Aorta (tissue), 5 donors: ENCODE data around the gene LTO1. TPM values are rescaled to one million over a fixed set of nuclear protein-coding genes. Genes with fewer than 3 reads are reported as not detected.

Source experiments
- ATAC-seq: fragments of 200-7000 bp; cut with Tn5 transposase; one replicate; pipeline ENCODE4 v1.9.1; 2022; ENCODE audit warnings: moderate library complexity; ENCODE audit not compliant: low FRiP score
- DNase-seq, 2 donors: peaks; one replicate each; pipeline ENCODE4 v3.0.0-alpha.2; 2020
- H3K27ac ChIP-seq, 2 donors: one replicate each; pipeline ENCODE4 v1.5.1; 2013; ENCODE audit warnings: low read length in 2 of 2, mild to moderate bottlenecking in 2 of 2, moderate library complexity in 2 of 2, control low read depth in 1 of 2, inconsistent platforms in 1 of 2, low read depth in 1 of 2
- H3K27me3 ChIP-seq, 2 donors: one replicate each; pipeline ENCODE4 v1.6.1; 2013; ENCODE audit warnings: control low read depth in 1 of 2, low read length in 1 of 2, mild to moderate bottlenecking in 1 of 2, moderate library complexity in 1 of 2; ENCODE audit not compliant: insufficient read depth in 2 of 2, control insufficient read depth in 1 of 2
- H3K36me3 ChIP-seq, 2 donors: one replicate each; pipeline ENCODE4 v1.6.1; 2013; ENCODE audit warnings: control low read depth in 1 of 2, low read length in 1 of 2, mild to moderate bottlenecking in 1 of 2; ENCODE audit not compliant: insufficient read depth in 2 of 2, control insufficient read depth in 1 of 2
- H3K4me1 ChIP-seq, 2 donors: one replicate each; pipeline ENCODE4 v1.6.1; 2013; ENCODE audit warnings: low read length in 2 of 2, control low read depth in 1 of 2, mild to moderate bottlenecking in 1 of 2, moderate library complexity in 1 of 2; ENCODE audit not compliant: insufficient read depth in 2 of 2, control insufficient read depth in 1 of 2
- H3K4me3 ChIP-seq, 2 donors: one replicate each; pipeline ENCODE4 v1.5.1; 2013; ENCODE audit warnings: low read length in 2 of 2, control low read depth in 1 of 2, mild to moderate bottlenecking in 1 of 2
- H3K9me3 ChIP-seq: one replicate; pipeline ENCODE4 v1.6.1; 2013; ENCODE audit warnings: mild to moderate bottlenecking, low read length; ENCODE audit not compliant: control insufficient read depth
- WGBS, 2 donors: extraction: QIAGEN DNeasy Blood & Tissue Kit; methylation state at CpG; one replicate each; pipeline ENCODE4 v1.1.7; 2013; 5-methylcytosine and 5-hydroxymethylcytosine counted together
- intact Hi-C, 2 donors: fragments of 100-400 bp; cut with DNase I; formaldehyde crosslinking; loops; one replicate each; pipeline versions ENCODE4 v1.14.2 to v1.15.0; 2022
- polyA plus RNA-seq, 2 donors: library from polyadenylated mRNA; stranded (reverse); fragments of 200-250 nt; gene quantifications; one replicate each; pipeline ENCODE4 v1.2.3, GENCODE V29; 2013
- total RNA-seq, 2 donors: library from RNA; stranded (reverse); fragmentation: NEBNext Ultra II Directional; extraction: Animal tissue kit (Norgen Biotek cat#: 25700); gene quantifications; one replicate each; pipeline ENCODE4 v1.2.1, GENCODE V29; 2021
- donor health status: healthy with polysubstance abuse.
- donor health status: Bipolar disorder and iron deficiency.
- donor health status: DM: no; HTN: no; CAD: no.
- donor health status: DM: no; HTN: no; CAD: no.
- donor health status: DM: yes; HTN: yes; CAD: no.

LTO1 gene
- total and polyA plus RNA-seq, 4 donors, result 4.6 to 34.5 (median 26.6) TPM

DNA sequence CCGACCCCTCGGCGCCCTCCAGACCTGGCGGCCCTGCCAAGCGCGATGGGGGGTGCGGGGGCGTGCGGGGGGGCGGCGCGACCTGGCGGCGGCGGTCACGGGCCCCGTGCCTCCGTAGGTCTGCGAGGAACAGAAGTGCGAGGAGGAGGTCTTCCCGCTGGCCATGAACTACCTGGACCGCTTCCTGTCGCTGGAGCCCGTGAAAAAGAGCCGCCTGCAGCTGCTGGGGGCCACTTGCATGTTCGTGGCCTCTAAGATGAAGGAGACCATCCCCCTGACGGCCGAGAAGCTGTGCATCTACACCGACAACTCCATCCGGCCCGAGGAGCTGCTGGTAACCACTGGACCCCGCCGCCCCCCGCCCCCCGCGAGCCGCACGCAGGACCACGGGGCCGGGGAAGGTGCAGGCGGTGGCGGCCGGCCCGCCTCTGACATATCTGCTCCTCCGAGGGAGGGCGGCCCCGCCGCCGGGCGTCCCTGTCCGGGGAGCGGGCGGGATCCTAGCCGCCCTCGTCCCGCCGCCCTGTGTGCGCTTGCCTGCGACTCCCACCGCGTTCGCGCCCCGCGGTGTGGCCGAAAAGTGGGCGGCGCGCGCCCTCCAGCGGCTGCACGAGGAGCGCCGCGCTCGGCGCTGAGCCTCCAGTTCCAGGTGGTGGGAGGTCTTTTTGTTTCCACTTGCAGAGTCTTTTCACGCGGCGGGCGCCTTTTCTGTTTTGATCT, 32.1 kb downstream of the LTO1 start:
- WGBS, 2 donors, result 0 to 1% methylated on average over 76 to 81 of the region's 81 CpGs
- H3K4me3 ChIP-seq, result peak overlapping the region; percentile 79 to 81
- intact Hi-C loops, result loop anchor here (1.0 to 5.0 kb wide), 6 partner anchors 224 to 542 kb away; no protein-coding TSS in a partner anchor
- ATAC-seq (peak; percentile 79), DNase-seq (peak; percentile 86 to 94)
- peak overlapping the region in 1 of 2 donors; percentile 4 for H3K27ac ChIP-seq
- H3K27me3 ChIP-seq, result peaks cover 0 to 2% of the 10 kb centered on the region in 2 donors
- H3K9me3 ChIP-seq, result no peaks in the 10 kb centered on the region
- H3K36me3 ChIP-seq, result no peaks in the 10 kb centered on the region
- no peaks in the 10 kb centered on the region for H3K4me1 ChIP-seq

DNA sequence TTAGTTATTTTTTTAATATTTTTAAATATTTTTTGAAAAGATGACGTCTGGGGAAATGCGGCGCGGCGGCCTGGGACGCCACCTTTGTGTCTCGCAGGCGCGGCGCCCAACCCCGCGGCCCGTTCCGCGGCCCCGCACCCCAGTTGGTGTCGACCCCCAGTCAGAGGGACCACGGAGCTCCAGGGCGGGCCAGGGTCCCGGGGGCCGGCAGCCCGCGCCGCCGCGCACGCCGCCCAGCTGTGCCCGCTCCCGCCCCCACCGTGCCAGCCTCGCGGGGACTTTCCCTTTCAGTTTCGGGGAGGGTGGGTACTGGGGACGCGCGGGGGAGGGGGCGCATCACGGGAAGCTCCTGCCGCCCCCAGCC, 32.6 kb downstream of the LTO1 start:
- peak overlapping the region; percentile 79 to 81 for H3K4me3 ChIP-seq
- intact Hi-C loops, result loop anchor here (2.0 to 5.0 kb wide), 4 partner anchors 224 to 542 kb away; no protein-coding TSS in a partner anchor
- no peaks in the 10 kb centered on the region for H3K4me1 ChIP-seq
- H3K9me3 ChIP-seq, result no peaks in the 10 kb centered on the region
- H3K27ac ChIP-seq, result peak overlapping the region in 1 of 2 donors; percentile 77
- WGBS, 2 donors, result 0 to 1% methylated on average over 29 to 40 of the region's 40 CpGs
- no peaks in the 10 kb centered on the region for H3K36me3 ChIP-seq
- peaks cover 0 to 2% of the 10 kb centered on the region in 2 donors for H3K27me3 ChIP-seq
- DNase-seq, result no peak
- peak; percentile 8 for ATAC-seq

DNA sequence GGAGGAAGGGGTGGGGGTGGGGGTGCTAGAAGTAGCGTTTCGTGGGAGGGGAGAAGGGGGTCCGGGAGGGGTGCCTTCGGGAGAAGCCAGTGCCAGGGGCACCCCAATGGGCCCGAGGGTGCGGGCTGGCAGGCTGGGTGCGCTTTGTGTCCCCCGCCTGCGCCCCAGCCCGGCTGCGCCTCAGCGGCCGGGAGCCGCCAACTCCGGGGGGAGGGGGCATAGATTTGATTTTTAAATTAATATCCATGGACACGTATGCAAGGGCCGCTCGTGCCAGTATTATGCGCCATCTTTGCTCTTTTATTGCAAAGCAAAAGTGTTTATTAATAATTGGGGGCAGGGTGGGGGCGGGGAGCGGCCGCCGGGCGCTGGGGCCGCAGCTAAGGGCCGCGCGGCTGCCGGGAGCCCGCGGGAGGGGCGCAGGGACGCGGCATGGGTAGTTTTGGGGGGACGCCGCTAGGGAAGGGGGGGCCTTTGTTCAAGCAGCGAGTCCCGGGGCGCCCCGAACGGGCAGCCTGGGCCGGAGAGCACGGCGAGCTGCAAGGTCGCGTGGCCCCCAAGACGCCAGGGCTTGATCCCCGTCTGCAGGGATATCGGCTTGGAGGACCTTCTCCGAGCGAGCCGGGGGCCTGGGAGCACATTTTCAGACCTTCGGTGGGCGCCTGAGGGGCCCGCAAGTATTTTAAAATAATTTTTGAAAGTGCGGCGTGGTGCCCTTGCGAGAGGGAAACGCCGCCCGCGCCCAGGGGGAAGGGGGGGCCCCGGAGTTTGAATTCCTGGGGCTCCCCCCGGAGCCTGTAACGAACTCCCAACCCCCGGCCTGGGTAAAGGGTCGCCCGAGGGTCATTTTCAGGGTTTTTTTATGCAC, 33.2 kb downstream of the LTO1 start:
- WGBS, 2 donors, result 0 to 1% methylated on average over 68 of the region's 68 CpGs
- Histone ChIP-seq H3K27me3 (peaks cover 0 to 2% of the 10 kb centered on the region in 2 donors), H3K4me1 (no peaks in the 10 kb centered on the region), H3K4me3 (peak overlapping the region; percentile 79 to 81), H3K36me3 (no peaks in the 10 kb centered on the region), H3K27ac (peak overlapping the region in 1 of 2 donors; percentile 66), H3K9me3 (no peaks in the 10 kb centered on the region)
- ATAC-seq (no peak), DNase-seq (peak; percentile 53 to 81)
- intact Hi-C loops, result loop anchor here (1.0 to 5.0 kb wide), 5 partner anchors 102 to 541 kb away; no protein-coding TSS in a partner anchor

DNA sequence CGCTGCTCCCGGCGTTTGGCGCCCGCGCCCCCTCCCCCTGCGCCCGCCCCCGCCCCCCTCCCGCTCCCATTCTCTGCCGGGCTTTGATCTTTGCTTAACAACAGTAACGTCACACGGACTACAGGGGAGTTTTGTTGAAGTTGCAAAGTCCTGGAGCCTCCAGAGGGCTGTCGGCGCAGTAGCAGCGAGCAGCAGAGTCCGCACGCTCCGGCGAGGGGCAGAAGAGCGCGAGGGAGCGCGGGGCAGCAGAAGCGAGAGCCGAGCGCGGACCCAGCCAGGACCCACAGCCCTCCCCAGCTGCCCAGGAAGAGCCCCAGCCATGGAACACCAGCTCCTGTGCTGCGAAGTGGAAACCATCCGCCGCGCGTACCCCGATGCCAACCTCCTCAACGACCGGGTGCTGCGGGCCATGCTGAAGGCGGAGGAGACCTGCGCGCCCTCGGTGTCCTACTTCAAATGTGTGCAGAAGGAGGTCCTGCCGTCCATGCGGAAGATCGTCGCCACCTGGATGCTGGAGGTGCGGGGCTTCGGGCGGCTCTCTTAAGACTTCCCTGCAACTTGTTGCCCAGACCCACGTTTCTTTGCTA, 34.1 kb downstream of the LTO1 start, which contains the start of gene CCND1:
Gene CCND1, plus strand, starts transcription at position 162 of the 587 bp plus-strand sequence. Its CDS starts 158 bp downstream, at position 320.
- Histone ChIP-seq H3K9me3 (no peaks in the 10 kb centered on the region), H3K27me3 (peaks cover 0 to 2% of the 10 kb centered on the region in 2 donors), H3K4me3 (peak within 1 kb of the TSS; percentile 79 to 81), H3K36me3 (no peaks in the 10 kb centered on the region), H3K27ac (peak within 1 kb of the TSS in 1 of 2 donors; percentile 66), H3K4me1 (no peaks in the 10 kb centered on the region)
- 0% methylated on average over 37 to 49 of the region's 49 CpGs for WGBS, 2 donors
- ATAC-seq, result peak; percentile 51
- DNase-seq, result peak; percentile 80 to 89
- intact Hi-C loops, result loop anchor here in 1 of 2 donors (1.0 to 5.0 kb wide), 2 partner anchors 101 to 519 kb away; no protein-coding TSS in a partner anchor

- intact Hi-C loops, result loop anchor here in 1 of 2 donors (5.0 kb wide), 1 partner anchor 518 kb away; no protein-coding TSS in a partner anchor
- Histone ChIP-seq H3K27ac (no peak overlapping the region), H3K9me3 (no peaks in the 10 kb centered on the region), H3K4me1 (no peaks in the 10 kb centered on the region), H3K27me3 (peaks cover 0 to 2% of the 10 kb centered on the region in 2 donors), H3K4me3 (peak overlapping the region in 1 of 2 donors; percentile 79), H3K36me3 (no peaks in the 10 kb centered on the region)
- ATAC-seq (no peak), DNase-seq (peak; percentile 71 to 77)
- WGBS, 2 donors, result 3 to 4% methylated on average over 43 of the region's 43 CpGs
These were observed 34.7 kb downstream of the LTO1 start for GRCh38 chr11:69640260-69640994.

- Histone ChIP-seq H3K27me3 (peaks cover 0 to 2% of the 10 kb centered on the region in 2 donors), H3K36me3 (no peaks in the 10 kb centered on the region), H3K4me1 (no peaks in the 10 kb centered on the region), H3K27ac (no peak overlapping the region), H3K4me3 (no peak overlapping the region), H3K9me3 (no peaks in the 10 kb centered on the region)
- 23 to 24% methylated on average over 9 of the region's 9 CpGs for WGBS, 2 donors
- intact Hi-C loops, result loop anchor here in 1 of 2 donors (5.0 kb wide), 2 partner anchors 143 to 518 kb away; no protein-coding TSS in a partner anchor
- DNase-seq (no peak), ATAC-seq (no peak)
These were observed 35.3 kb downstream of the LTO1 start for GRCh38 chr11:69639831-69640230.

DNA sequence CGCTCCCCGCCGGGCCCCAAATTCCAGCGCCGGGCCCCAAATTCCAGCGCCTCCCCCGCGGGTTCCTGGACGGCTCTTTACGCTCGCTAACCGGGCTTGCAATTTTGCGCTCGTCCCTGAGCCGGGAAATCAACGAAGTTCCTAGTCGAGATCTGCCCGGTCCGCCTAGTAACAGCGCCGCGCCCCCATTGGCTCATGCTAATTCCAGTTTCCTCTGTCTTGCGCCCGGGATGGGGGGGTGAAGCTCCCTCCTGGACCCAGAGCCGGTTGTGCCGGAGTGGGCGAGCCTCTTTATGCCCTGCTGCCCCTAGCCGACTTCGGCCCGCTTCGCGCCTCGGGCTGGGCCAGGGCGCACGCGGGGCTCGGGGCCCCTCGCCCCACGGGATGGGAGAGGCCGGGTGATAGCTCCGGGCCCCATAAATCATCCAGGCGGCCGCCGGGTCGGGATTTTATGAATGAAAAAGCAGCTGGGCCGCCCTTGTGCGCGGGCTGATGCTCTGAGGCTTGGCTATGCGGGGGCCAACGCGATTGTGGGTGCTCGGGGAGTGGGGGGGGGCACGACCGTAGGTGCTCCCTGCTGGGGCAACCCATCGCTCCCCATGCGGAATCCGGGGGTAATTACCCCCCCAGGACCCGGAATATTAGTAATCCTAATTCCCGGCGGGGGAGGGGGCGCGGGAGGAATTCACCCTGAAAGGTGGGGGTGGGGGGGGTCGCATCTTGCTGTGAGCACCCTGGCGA, 36.0 kb downstream of the LTO1 start:
- Histone ChIP-seq H3K4me3 (peak overlapping the region in 1 of 2 donors; percentile 8), H3K9me3 (no peaks in the 10 kb centered on the region), H3K27ac (no peak overlapping the region), H3K4me1 (no peaks in the 10 kb centered on the region), H3K36me3 (no peaks in the 10 kb centered on the region), H3K27me3 (peaks cover 0 to 2% of the 10 kb centered on the region in 2 donors)
- intact Hi-C loops, result loop anchor here in 1 of 2 donors (5.0 kb wide), 1 partner anchor 142 kb away; no protein-coding TSS in a partner anchor
- DNase-seq, result peak; percentile 95 to 97
- ATAC-seq, result peak; percentile 76
- WGBS, 2 donors, result 1 to 2% methylated on average over 63 to 64 of the region's 64 CpGs
